Liver (tissue), 9 donors: ENCODE data around the gene TRIM4. TPM values are rescaled to one million over a fixed set of nuclear protein-coding genes. Genes with fewer than 3 reads are reported as not detected.

Experiments
- DNase-seq: peaks from one replicate; pipeline ENCODE4 v3.0.0-alpha.2; 2017; ENCODE audit warnings: low spot score
- H3K27ac ChIP-seq, 2 donors: one replicate each; pipeline ENCODE4 v1.7.0; 2013; ENCODE audit warnings: inconsistent platforms in 2 of 2, low read length in 2 of 2, control low read depth in 1 of 2, low read depth in 1 of 2, mild to moderate bottlenecking in 1 of 2
- H3K27me3 ChIP-seq, 4 donors: one replicate each; pipeline versions ENCODE4 v1.6.1 to v1.7.0; 2013; ENCODE audit warnings: low read length in 3 of 4, inconsistent platforms in 1 of 4, mild to moderate bottlenecking in 1 of 4, moderate library complexity in 1 of 4; ENCODE audit not compliant: control insufficient read depth in 4 of 4, insufficient read depth in 4 of 4
- H3K36me3 ChIP-seq, 4 donors: one replicate each; pipeline versions ENCODE4 v1.6.1 to v1.7.0; 2013; ENCODE audit warnings: low read length in 3 of 4, mild to moderate bottlenecking in 3 of 4, low read depth in 1 of 4, moderate library complexity in 1 of 4; ENCODE audit not compliant: control insufficient read depth in 4 of 4, insufficient read depth in 3 of 4
- H3K4me1 ChIP-seq, 4 donors: one replicate each; pipeline versions ENCODE4 v1.6.1 to v1.7.0; 2013; ENCODE audit warnings: low read length in 3 of 4, mild to moderate bottlenecking in 3 of 4, moderate library complexity in 1 of 4; ENCODE audit not compliant: control insufficient read depth in 4 of 4, insufficient read depth in 4 of 4
- H3K4me3 ChIP-seq, 3 donors: one replicate each; pipeline versions ENCODE4 v1.6.1 to v1.7.0; 2013; ENCODE audit warnings: low read length in 3 of 3, control low read depth in 1 of 3, low read depth in 1 of 3, mild to moderate bottlenecking in 1 of 3
- H3K9ac ChIP-seq, 2 donors: one replicate each; pipeline ENCODE4 v1.7.0; 2013; ENCODE audit warnings: low read length in 2 of 2, mild to moderate bottlenecking in 2 of 2, moderate library complexity in 2 of 2, control low read depth in 1 of 2, low read depth in 1 of 2
- H3K9me3 ChIP-seq, 4 donors: one replicate each; pipeline versions ENCODE4 v1.6.1 to v1.7.0; 2013; ENCODE audit warnings: low read length in 3 of 4; ENCODE audit not compliant: control insufficient read depth in 4 of 4
- EGR1 ChIP-seq, 2 donors: IDR thresholded peaks; 2 replicates each; pipeline ENCODE4 v1.6.1; 2016 to 2018; ENCODE audit warnings: antibody characterized with exemption in 2 of 2, low read depth in 2 of 2
- GABPA ChIP-seq, 2 donors: IDR thresholded peaks in 1 of 2; conservative IDR thresholded peaks in 1 of 2; 2 replicates each; pipeline ENCODE4 v1.6.1; 2016; ENCODE audit warnings: antibody characterized with exemption in 2 of 2, mild to moderate bottlenecking in 1 of 2, moderate library complexity in 1 of 2
- HNF4A ChIP-seq, 2 donors: conservative IDR thresholded peaks; 2 replicates each; pipeline ENCODE4 v1.6.1; 2016; ENCODE audit warnings: antibody characterized with exemption in 2 of 2, mild to moderate bottlenecking in 2 of 2
- HNF4G ChIP-seq: IDR thresholded peaks from 2 replicates; pipeline ENCODE4 v1.6.1; 2016; ENCODE audit warnings: antibody characterized with exemption
- NR2F2 ChIP-seq: IDR thresholded peaks from 2 replicates; pipeline ENCODE4 v1.6.1; 2016; ENCODE audit warnings: antibody characterized with exemption
- RAD21 ChIP-seq, 2 donors: IDR thresholded peaks; 2 replicates each; pipeline ENCODE4 v1.6.1; 2016; ENCODE audit warnings: antibody characterized with exemption in 2 of 2, mild to moderate bottlenecking in 2 of 2
- RXRA ChIP-seq, 2 donors: IDR thresholded peaks; 2 replicates each; pipeline ENCODE4 v1.6.1; 2017 to 2018; ENCODE audit warnings: antibody characterized with exemption in 2 of 2, mild to moderate bottlenecking in 1 of 2
- SP1 ChIP-seq: IDR thresholded peaks from 2 replicates; pipeline ENCODE4 v1.6.1; 2018; ENCODE audit warnings: antibody characterized with exemption, mild to moderate bottlenecking
- TAF1 ChIP-seq: conservative IDR thresholded peaks from 2 replicates; pipeline ENCODE4 v1.6.1; 2016; ENCODE audit warnings: antibody characterized with exemption, mild to moderate bottlenecking
- YY1 ChIP-seq: IDR thresholded peaks from 2 replicates; pipeline ENCODE4 v1.6.1; 2016; ENCODE audit warnings: antibody characterized with exemption, mild to moderate bottlenecking
- WGBS: extraction: QIAGEN DNeasy Blood & Tissue Kit; methylation state at CpG from one replicate; pipeline ENCODE4 v1.1.7; 2013; 5-methylcytosine and 5-hydroxymethylcytosine counted together
- polyA plus RNA-seq, 2 donors: library from polyadenylated mRNA; stranded (reverse) in 1 of 2; unstranded in 1 of 2; fragments of 200-250 nt in 1 of 2; fragments of >200 nt in 1 of 2; fragmentation: Nextera tagmentation in 1 of 2; extraction: Ambion mirVana in 1 of 2; gene quantifications; one replicate each; pipeline versions ENCODE4 v1.2.1 to v1.2.3, GENCODE V29; 2013 to 2015
- total RNA-seq, 2 donors: library from RNA; depleted of rRNA; stranded (reverse); fragments of >200 nt; gene quantifications; one replicate each; pipeline ENCODE4 v1.2.3, GENCODE V29; 2014
- TF ChIP-seq, protein P1 (sequence below): IDR thresholded peaks from 2 replicates; pipeline ENCODE4 v1.6.1; 2016; ENCODE audit warnings: antibody characterized with exemption
- TF ChIP-seq, protein P2 (sequence below): fragments of 150-350 bp; IDR thresholded peaks from 2 replicates; pipeline ENCODE4 v1.5.1; 2017; ENCODE audit warnings: improper control_type of control experiment, low read depth, low read length; ENCODE audit not compliant: missing input control
- TF ChIP-seq, protein P3 (sequence below): IDR thresholded peaks from 2 replicates; pipeline ENCODE4 v1.6.1; 2016; ENCODE audit warnings: antibody characterized with exemption
- TF ChIP-seq, protein P4 (sequence below): IDR thresholded peaks from 2 replicates; pipeline ENCODE4 v1.6.1; 2016; ENCODE audit warnings: antibody characterized with exemption, mild to moderate bottlenecking
- donor health status: healthy.
- donor health status: healthy.
- donor health status: healthy.
- donor health status: healthy.
- donor health status: healthy.

Gene TRIM4
- total and polyA plus RNA-seq, 4 donors, result 11.9 to 23.0 (median 14.6) TPM

DNA sequence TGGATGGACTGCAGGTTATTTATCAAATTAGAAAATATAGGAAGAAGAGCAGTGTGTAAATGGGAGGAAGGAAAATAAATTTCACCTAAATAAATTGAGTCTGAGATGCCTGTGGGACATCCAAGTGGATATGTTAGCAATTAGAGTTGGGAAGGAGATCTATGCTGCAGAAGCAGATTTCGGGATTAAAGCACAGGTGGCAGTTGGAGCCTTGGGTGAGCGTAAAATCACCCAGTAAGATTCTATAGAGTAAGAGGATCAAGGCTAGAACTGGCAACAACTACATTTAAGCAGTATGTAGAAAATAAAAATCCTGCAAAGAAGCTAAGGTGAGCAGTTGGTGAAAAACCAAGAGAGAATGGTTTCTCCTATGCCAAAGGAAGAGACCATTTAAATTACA is 8.4 kb downstream of the TRIM4 start:
- TF ChIP-seq, protein P1, sequence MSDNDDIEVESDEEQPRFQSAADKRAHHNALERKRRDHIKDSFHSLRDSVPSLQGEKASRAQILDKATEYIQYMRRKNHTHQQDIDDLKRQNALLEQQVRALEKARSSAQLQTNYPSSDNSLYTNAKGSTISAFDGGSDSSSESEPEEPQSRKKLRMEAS, result no peak
- TF ChIP-seq SP1 (no peak), HNF4A (conservative IDR thresholded peaks at IDR 0.05) (no peak), TAF1 (no peak), YY1 (no peak)
- TF ChIP-seq, protein P2, sequence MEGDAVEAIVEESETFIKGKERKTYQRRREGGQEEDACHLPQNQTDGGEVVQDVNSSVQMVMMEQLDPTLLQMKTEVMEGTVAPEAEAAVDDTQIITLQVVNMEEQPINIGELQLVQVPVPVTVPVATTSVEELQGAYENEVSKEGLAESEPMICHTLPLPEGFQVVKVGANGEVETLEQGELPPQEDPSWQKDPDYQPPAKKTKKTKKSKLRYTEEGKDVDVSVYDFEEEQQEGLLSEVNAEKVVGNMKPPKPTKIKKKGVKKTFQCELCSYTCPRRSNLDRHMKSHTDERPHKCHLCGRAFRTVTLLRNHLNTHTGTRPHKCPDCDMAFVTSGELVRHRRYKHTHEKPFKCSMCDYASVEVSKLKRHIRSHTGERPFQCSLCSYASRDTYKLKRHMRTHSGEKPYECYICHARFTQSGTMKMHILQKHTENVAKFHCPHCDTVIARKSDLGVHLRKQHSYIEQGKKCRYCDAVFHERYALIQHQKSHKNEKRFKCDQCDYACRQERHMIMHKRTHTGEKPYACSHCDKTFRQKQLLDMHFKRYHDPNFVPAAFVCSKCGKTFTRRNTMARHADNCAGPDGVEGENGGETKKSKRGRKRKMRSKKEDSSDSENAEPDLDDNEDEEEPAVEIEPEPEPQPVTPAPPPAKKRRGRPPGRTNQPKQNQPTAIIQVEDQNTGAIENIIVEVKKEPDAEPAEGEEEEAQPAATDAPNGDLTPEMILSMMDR, result no peak
- 98% methylated on average over 2 of the region's 2 CpGs for WGBS
- H3K4me3 ChIP-seq, result no peak overlapping the region
- no peak overlapping the region for H3K27ac ChIP-seq
- no peak overlapping the region for H3K9ac ChIP-seq
- no peak for DNase-seq
- H3K4me1 ChIP-seq, result peaks cover 0 to 3% (median under 1%) of the 10 kb centered on the region in 4 donors
- H3K27me3 ChIP-seq, result no peaks in the 10 kb centered on the region
- H3K36me3 ChIP-seq, result peaks cover 11 to 35% (median 30%) of the 10 kb centered on the region in 4 donors
- H3K9me3 ChIP-seq, result no peaks in the 10 kb centered on the region

DNA sequence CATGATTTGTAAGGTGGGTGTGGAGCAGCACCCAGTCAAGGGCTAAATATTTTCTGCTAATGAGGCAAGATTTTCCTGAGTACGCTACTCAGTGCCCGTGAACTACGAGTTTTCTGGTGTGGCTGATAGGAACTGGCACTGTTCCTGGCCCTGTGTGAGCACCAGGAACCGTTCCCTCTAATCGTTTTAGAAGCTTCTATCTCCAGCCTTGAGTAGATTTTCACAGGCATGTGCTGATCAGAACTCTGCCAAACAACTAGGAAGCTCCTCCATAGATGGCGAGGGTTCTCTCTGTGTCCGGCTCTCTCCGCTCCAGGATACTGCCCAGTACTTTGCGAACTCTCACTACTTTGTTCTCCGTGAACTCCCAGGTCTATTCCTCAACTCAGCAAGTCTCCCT is 17.7 kb downstream of the TRIM4 start:
- H3K4me3 ChIP-seq, result no peak overlapping the region
- H3K4me1 ChIP-seq, result no peaks in the 10 kb centered on the region
- peaks cover 13 to 67% (median 35%) of the 10 kb centered on the region in 4 donors for H3K36me3 ChIP-seq
- no peak overlapping the region for H3K27ac ChIP-seq
- DNase-seq, result no peak
- no peaks in the 10 kb centered on the region for H3K9me3 ChIP-seq
- H3K27me3 ChIP-seq, result no peaks in the 10 kb centered on the region
- TF ChIP-seq EGR1 (IDR thresholded peaks at IDR 0.05; ENCODE audit: low read depth in 2 of 2), result no peak
- no peak for TF ChIP-seq RXRA (IDR thresholded peaks at IDR 0.05)
- TF ChIP-seq, protein P3, sequence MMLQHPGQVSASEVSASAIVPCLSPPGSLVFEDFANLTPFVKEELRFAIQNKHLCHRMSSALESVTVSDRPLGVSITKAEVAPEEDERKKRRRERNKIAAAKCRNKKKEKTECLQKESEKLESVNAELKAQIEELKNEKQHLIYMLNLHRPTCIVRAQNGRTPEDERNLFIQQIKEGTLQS, result no peak
- TF ChIP-seq, protein P4, sequence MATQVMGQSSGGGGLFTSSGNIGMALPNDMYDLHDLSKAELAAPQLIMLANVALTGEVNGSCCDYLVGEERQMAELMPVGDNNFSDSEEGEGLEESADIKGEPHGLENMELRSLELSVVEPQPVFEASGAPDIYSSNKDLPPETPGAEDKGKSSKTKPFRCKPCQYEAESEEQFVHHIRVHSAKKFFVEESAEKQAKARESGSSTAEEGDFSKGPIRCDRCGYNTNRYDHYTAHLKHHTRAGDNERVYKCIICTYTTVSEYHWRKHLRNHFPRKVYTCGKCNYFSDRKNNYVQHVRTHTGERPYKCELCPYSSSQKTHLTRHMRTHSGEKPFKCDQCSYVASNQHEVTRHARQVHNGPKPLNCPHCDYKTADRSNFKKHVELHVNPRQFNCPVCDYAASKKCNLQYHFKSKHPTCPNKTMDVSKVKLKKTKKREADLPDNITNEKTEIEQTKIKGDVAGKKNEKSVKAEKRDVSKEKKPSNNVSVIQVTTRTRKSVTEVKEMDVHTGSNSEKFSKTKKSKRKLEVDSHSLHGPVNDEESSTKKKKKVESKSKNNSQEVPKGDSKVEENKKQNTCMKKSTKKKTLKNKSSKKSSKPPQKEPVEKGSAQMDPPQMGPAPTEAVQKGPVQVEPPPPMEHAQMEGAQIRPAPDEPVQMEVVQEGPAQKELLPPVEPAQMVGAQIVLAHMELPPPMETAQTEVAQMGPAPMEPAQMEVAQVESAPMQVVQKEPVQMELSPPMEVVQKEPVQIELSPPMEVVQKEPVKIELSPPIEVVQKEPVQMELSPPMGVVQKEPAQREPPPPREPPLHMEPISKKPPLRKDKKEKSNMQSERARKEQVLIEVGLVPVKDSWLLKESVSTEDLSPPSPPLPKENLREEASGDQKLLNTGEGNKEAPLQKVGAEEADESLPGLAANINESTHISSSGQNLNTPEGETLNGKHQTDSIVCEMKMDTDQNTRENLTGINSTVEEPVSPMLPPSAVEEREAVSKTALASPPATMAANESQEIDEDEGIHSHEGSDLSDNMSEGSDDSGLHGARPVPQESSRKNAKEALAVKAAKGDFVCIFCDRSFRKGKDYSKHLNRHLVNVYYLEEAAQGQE, result no peak
- no peak for TF ChIP-seq GABPA (IDR thresholded peaks at IDR 0.05 in 1 of 2, conservative IDR thresholded peaks at IDR 0.05 in 1 of 2)
- TF ChIP-seq, protein P2, result no peak
- TF ChIP-seq TAF1, result no peak
- TF ChIP-seq, protein P1, result no peak
- TF ChIP-seq SP1, result no peak
- no peak for TF ChIP-seq RAD21 (IDR thresholded peaks at IDR 0.05)
- TF ChIP-seq HNF4G, result no peak
- TF ChIP-seq NR2F2, result no peak
- no peak overlapping the region for H3K9ac ChIP-seq
- 93% methylated on average over 10 of the region's 10 CpGs for WGBS
